IMR-90 (cell line): ENCODE data around the gene TPM3. TPM values are rescaled to one million over a fixed set of nuclear protein-coding genes. Genes with fewer than 3 reads are reported as not detected.

Source experiments
- ATAC-seq: fragments of 200-7000 bp; cut with Tn5 transposase; 2 replicates; pipeline ENCODE4 v1.9.1; 2020; ENCODE audit warnings: low read depth, mild to moderate bottlenecking, moderate library complexity
- BruUV-seq: library from RNA; stranded (reverse); fragments of 400-500 nt; replicated peaks from 2 replicates; lab custom pipeline; 2021; lab: Mats Ljungman, UMichigan
- CTCF ChIA-PET: fragments of 300-600 bp; formaldehyde crosslinking; extraction: SDS; loops from one replicate; lab custom pipeline; 2021; ENCODE audit warnings: antibody characterized with exemption; lab: Yijun Ruan, JAX
- POLR2A ChIA-PET: fragments of 300-600 bp; sonication (Branson Sonifier 250); formaldehyde crosslinking; loops from one replicate; lab custom pipeline; 2022; ENCODE audit warnings: antibody characterized with exemption; ENCODE audit not compliant: unreplicated experiment; lab: Charles Lee
- DNase-seq: peaks from one replicate; pipeline ENCODE4 v3.0.0; 2013
- H2AFZ ChIP-seq: replicated peaks from 2 replicates; pipeline ENCODE3; 2013; ENCODE audit warnings: low read length, mild to moderate bottlenecking; ENCODE audit not compliant: poor library complexity
- H2AK5ac ChIP-seq: 2 replicates; pipeline ENCODE4 v1.6.1; 2013; ENCODE audit warnings: low read depth, low read length, inconsistent platforms
- H2AK9ac ChIP-seq: replicated peaks from 2 replicates; pipeline ENCODE3; 2013; ENCODE audit warnings: mild to moderate bottlenecking, low read depth, low read length, moderate library complexity; ENCODE audit not compliant: poor library complexity
- H2BK120ac ChIP-seq: 2 replicates; pipeline ENCODE4 v1.6.1; 2013; ENCODE audit warnings: low read depth, low read length, inconsistent platforms
- H2BK15ac ChIP-seq: 3 replicates; pipeline ENCODE4 v1.6.1; 2013; ENCODE audit warnings: low read depth, low read length, inconsistent platforms
- H2BK20ac ChIP-seq: 2 replicates; pipeline ENCODE4 v1.6.1; 2013; ENCODE audit warnings: low read depth, mild to moderate bottlenecking, inconsistent platforms, low read length, moderate library complexity
- H2BK5ac ChIP-seq: 2 replicates; pipeline ENCODE4 v1.6.1; 2013; ENCODE audit warnings: mild to moderate bottlenecking, low read depth, low read length, inconsistent platforms; ENCODE audit not compliant: poor library complexity, severe bottlenecking
- H3K14ac ChIP-seq: replicated peaks from 2 replicates; pipeline ENCODE4 v1.6.1; 2013; ENCODE audit warnings: low read depth, low read length, inconsistent platforms
- H3K18ac ChIP-seq: 2 replicates; pipeline ENCODE4 v1.6.1; 2013; ENCODE audit warnings: low read depth, low read length, control low read depth
- H3K23ac ChIP-seq: 2 replicates; pipeline ENCODE4 v1.6.1; 2013; ENCODE audit warnings: low read depth, low read length, inconsistent platforms
- H3K27ac ChIP-seq: 2 replicates; pipeline ENCODE4 v1.5.1; 2013; ENCODE audit warnings: mild to moderate bottlenecking, control low read depth, low read length; ENCODE audit not compliant: insufficient read depth
- H3K27me3 ChIP-seq: 2 replicates; pipeline ENCODE4 v1.6.1; 2013; ENCODE audit warnings: low read length; ENCODE audit not compliant: control insufficient read depth, insufficient read depth
- H3K36me3 ChIP-seq: 2 replicates; pipeline ENCODE4 v1.6.1; 2013; ENCODE audit warnings: low read length, mixed read lengths; ENCODE audit not compliant: control insufficient read depth, insufficient read depth
- H3K4ac ChIP-seq: 2 replicates; pipeline ENCODE4 v1.6.1; 2013; ENCODE audit warnings: low read depth, low read length, inconsistent platforms
- H3K4me1 ChIP-seq: 2 replicates; pipeline ENCODE4 v1.6.1; 2013; ENCODE audit warnings: low read length, mixed read lengths; ENCODE audit not compliant: control insufficient read depth, insufficient read depth
- H3K4me2 ChIP-seq: 2 replicates; pipeline ENCODE4 v1.6.1; 2013; ENCODE audit warnings: low read depth, mild to moderate bottlenecking, control low read depth, low read length, moderate library complexity
- H3K4me3 ChIP-seq: 2 replicates; pipeline ENCODE4 v1.5.1; 2013; ENCODE audit warnings: low read depth, mild to moderate bottlenecking, control low read depth, low read length, moderate library complexity; ENCODE audit not compliant: insufficient read depth
- H3K56ac ChIP-seq: 2 replicates; pipeline ENCODE4 v1.6.1; 2013; ENCODE audit warnings: low read length, inconsistent platforms; ENCODE audit not compliant: insufficient read depth; ENCODE audit errors: extremely low read depth
- H3K79me1 ChIP-seq, 2 experiments: 2 replicates each; pipeline ENCODE4 v1.6.1; 2013; ENCODE audit warnings: low read length in 2 of 2, inconsistent platforms in 1 of 2, low read depth in 1 of 2
- H3K9ac ChIP-seq: 2 replicates; pipeline ENCODE4 v1.6.1; 2013; ENCODE audit warnings: low read depth, low read length, control low read depth
- H3K9me1 ChIP-seq: 2 replicates; pipeline ENCODE4 v1.6.1; 2013; ENCODE audit warnings: low read length, inconsistent platforms; ENCODE audit not compliant: insufficient read depth
- H3K9me3 ChIP-seq: 2 replicates; pipeline ENCODE4 v1.6.1; 2013; ENCODE audit warnings: low read length; ENCODE audit not compliant: control insufficient read depth, insufficient read depth
- H4K20me1 ChIP-seq: 2 replicates; pipeline ENCODE4 v1.6.1; 2013; ENCODE audit warnings: low read length, inconsistent platforms; ENCODE audit not compliant: insufficient read depth
- H4K5ac ChIP-seq: 2 replicates; pipeline ENCODE4 v1.6.1; 2013; ENCODE audit warnings: mild to moderate bottlenecking, low read depth, low read length, control low read depth
- H4K8ac ChIP-seq, 2 experiments: 2 replicates each; pipeline ENCODE4 v1.6.1; 2013; ENCODE audit warnings: low read depth in 2 of 2, low read length in 2 of 2, control low read depth in 1 of 2, inconsistent platforms in 1 of 2
- H4K91ac ChIP-seq: 2 replicates; pipeline ENCODE4 v1.6.1; 2013; ENCODE audit warnings: low read depth, low read length, inconsistent platforms; ENCODE audit not compliant: insufficient read depth
- BHLHE40 ChIP-seq: fragments of 150-350 bp; IDR thresholded peaks from 2 replicates; pipeline ENCODE4 v1.6.1; 2016; ENCODE audit warnings: mild to moderate bottlenecking, low read depth, low read length
- MAZ ChIP-seq: IDR thresholded peaks from 2 replicates; pipeline ENCODE4 v1.6.1; 2012; ENCODE audit warnings: low read depth, mild to moderate bottlenecking, low read length, improper control_type of control experiment, moderate library complexity, borderline replicate concordance
- MXI1 ChIP-seq: IDR thresholded peaks from 2 replicates; pipeline ENCODE4 v1.6.1; 2012; ENCODE audit warnings: low read depth, mild to moderate bottlenecking, low read length, moderate library complexity, borderline replicate concordance
- NFE2L2 ChIP-seq: fragments of 150-350 bp; IDR thresholded peaks from 2 replicates; pipeline ENCODE4 v1.6.1; 2016; ENCODE audit warnings: low read depth, mild to moderate bottlenecking, low read length
- POLR2A ChIP-seq: IDR thresholded peaks from 2 replicates; pipeline ENCODE4 v1.6.1; 2012; ENCODE audit warnings: mild to moderate bottlenecking, low read depth, low read length
- RAD21 ChIP-seq: IDR thresholded peaks from 2 replicates; pipeline ENCODE4 v1.6.1; 2012; ENCODE audit warnings: low read length, improper control_type of control experiment
- WGBS, 2 experiments: methylation state at CpG; one replicate each; pipeline versions ENCODE4 v1.1.5 to v1.1.7; 2013; ENCODE audit warnings: missing lambda C conversion rate in 2 of 2; ENCODE audit not compliant: insufficient read length in 1 of 2; ENCODE audit errors: extremely low coverage in 2 of 2; 5-methylcytosine and 5-hydroxymethylcytosine counted together
- dilution Hi-C: fragments of 300-500 bp; cut with HindIII; formaldehyde crosslinking; loops from one replicate; pipeline ENCODE4 v1.14.3; 2018; ENCODE audit warnings: low sequenced_read_pairs; ENCODE audit not compliant: unreplicated experiment
- in situ Hi-C: fragments of 300-500 bp; cut with MboI; formaldehyde crosslinking; loops from 3 replicates; pipeline ENCODE4 v1.14.3; 2019; ENCODE audit warnings: low sequenced_read_pairs, inconsistent platforms, mixed read lengths
- intact Hi-C: fragments of 100-400 bp; cut with micrococcal nuclease; formaldehyde crosslinking; loops from 2 replicates; pipeline ENCODE4 v1.10.0; 2022
- polyA plus RNA-seq, 3 experiments: library from polyadenylated mRNA; depleted of rRNA; stranded (reverse); fragments of >200 nt; gene quantifications; 2 replicates each; pipeline ENCODE4 v1.2.3, GENCODE V29; 2012; ENCODE audit warnings: low replicate concordance in 1 of 3
- total RNA-seq: library from RNA; depleted of rRNA; stranded (reverse); fragments of >200 nt; gene quantifications from 2 replicates; pipeline ENCODE4 v1.2.3, GENCODE V29; 2012
- TF ChIP-seq, protein P1 (sequence below): conservative IDR thresholded peaks from 2 replicates; pipeline ENCODE4 v1.5.1; 2012; ENCODE audit warnings: mild to moderate bottlenecking, low read depth, low read length, improper control_type of control experiment
- TF ChIP-seq, protein P2 (sequence below): fragments of 150-350 bp; IDR thresholded peaks from 2 replicates; pipeline ENCODE4 v1.6.1; 2017; ENCODE audit warnings: mild to moderate bottlenecking, antibody characterized with exemption, low read length, low read depth

The TPM3 gene
- total and polyA plus RNA-seq, 2 of the 4 experiments (the other 2 are of a cell fraction): 438 to 530 TPM

GRCh38 chr1:154212083-154212482 lies 20.2 kb upstream of the TPM3 start:
- H2BK120ac ChIP-seq: no peak overlapping the region
- peaks cover 3% of the 10 kb centered on the region for H3K9me1 ChIP-seq
- H3K27me3 ChIP-seq: no peaks in the 10 kb centered on the region
- ChIA-PET POLR2A (no interaction called here), CTCF (no interaction called here)
- H3K14ac ChIP-seq: no peak overlapping the region
- H2AK5ac ChIP-seq: no peak overlapping the region
- in situ Hi-C loops: no loop called here
- no peak overlapping the region; the same call in 1 of the 2 replicates for H3K23ac ChIP-seq
- H3K36me3 ChIP-seq: peaks cover 44% of the 10 kb centered on the region
- ATAC-seq: no peak
- no peak overlapping the region for H4K5ac ChIP-seq
- intact Hi-C loops: no loop called here
- no peak overlapping the region for H3K9ac ChIP-seq
- H4K20me1 ChIP-seq: peaks cover 4% of the 10 kb centered on the region
- H3K79me1 ChIP-seq: peaks cover 16 to 43% of the 10 kb centered on the region in 2 experiments
- TF ChIP-seq RAD21: no peak
- TF ChIP-seq, protein P1, sequence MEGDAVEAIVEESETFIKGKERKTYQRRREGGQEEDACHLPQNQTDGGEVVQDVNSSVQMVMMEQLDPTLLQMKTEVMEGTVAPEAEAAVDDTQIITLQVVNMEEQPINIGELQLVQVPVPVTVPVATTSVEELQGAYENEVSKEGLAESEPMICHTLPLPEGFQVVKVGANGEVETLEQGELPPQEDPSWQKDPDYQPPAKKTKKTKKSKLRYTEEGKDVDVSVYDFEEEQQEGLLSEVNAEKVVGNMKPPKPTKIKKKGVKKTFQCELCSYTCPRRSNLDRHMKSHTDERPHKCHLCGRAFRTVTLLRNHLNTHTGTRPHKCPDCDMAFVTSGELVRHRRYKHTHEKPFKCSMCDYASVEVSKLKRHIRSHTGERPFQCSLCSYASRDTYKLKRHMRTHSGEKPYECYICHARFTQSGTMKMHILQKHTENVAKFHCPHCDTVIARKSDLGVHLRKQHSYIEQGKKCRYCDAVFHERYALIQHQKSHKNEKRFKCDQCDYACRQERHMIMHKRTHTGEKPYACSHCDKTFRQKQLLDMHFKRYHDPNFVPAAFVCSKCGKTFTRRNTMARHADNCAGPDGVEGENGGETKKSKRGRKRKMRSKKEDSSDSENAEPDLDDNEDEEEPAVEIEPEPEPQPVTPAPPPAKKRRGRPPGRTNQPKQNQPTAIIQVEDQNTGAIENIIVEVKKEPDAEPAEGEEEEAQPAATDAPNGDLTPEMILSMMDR: no peak
- TF ChIP-seq MXI1: no peak
- no peak for TF ChIP-seq POLR2A
- TF ChIP-seq, protein P2, sequence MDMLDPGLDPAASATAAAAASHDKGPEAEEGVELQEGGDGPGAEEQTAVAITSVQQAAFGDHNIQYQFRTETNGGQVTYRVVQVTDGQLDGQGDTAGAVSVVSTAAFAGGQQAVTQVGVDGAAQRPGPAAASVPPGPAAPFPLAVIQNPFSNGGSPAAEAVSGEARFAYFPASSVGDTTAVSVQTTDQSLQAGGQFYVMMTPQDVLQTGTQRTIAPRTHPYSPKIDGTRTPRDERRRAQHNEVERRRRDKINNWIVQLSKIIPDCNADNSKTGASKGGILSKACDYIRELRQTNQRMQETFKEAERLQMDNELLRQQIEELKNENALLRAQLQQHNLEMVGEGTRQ: no peak
- no peak for TF ChIP-seq MAZ
- no peak for TF ChIP-seq NFE2L2
- TF ChIP-seq BHLHE40: no peak
- H3K4me1 ChIP-seq: peaks cover 6% of the 10 kb centered on the region; the same call in 1 of the 2 replicates
- H3K4me3 ChIP-seq: no peak overlapping the region
- H2BK15ac ChIP-seq: no peak overlapping the region
- WGBS, 2 experiments: 100% methylated on average over 2 of the region's 10 CpGs; no CpG with 5 or more reads in 1 of the 2 experiments
- H2AK9ac ChIP-seq: peak overlapping the region; percentile 15
- no peak overlapping the region for H3K18ac ChIP-seq
- no peak overlapping the region for H3K4me2 ChIP-seq
- H2AFZ ChIP-seq: no peak overlapping the region
- H3K4ac ChIP-seq: no peak overlapping the region
- no TSS peak for BruUV-seq
- dilution Hi-C loops: no loop called here
- H4K8ac ChIP-seq: no peak overlapping the region
- H2BK20ac ChIP-seq: no peak overlapping the region
- no peak overlapping the region for H2BK5ac ChIP-seq
- H3K9me3 ChIP-seq: no peaks in the 10 kb centered on the region
- no peak for DNase-seq
- H4K91ac ChIP-seq: no peak overlapping the region
- H3K56ac ChIP-seq: no peak overlapping the region
- no peak overlapping the region for H3K27ac ChIP-seq
